GM20431 (cell line): ENCODE measurements around the gene AATK.

Experiments used
- in situ Hi-C: fragments of 300-500 bp; cut with MseI, MboI; formaldehyde crosslinking; loops from one replicate; pipeline ENCODE4 v1.15.0; 2020; ENCODE audit warnings: low sequenced_read_pairs; ENCODE audit not compliant: unreplicated experiment

The AATK gene

GRCh38 chr17:81186203-81186602 is 20.2 kb upstream of the AATK start:
- in situ Hi-C loops = no loop called here

GRCh38 chr17:81184555-81184954 is 18.5 kb upstream of the AATK start:
- in situ Hi-C loops = no loop called here

DNA sequence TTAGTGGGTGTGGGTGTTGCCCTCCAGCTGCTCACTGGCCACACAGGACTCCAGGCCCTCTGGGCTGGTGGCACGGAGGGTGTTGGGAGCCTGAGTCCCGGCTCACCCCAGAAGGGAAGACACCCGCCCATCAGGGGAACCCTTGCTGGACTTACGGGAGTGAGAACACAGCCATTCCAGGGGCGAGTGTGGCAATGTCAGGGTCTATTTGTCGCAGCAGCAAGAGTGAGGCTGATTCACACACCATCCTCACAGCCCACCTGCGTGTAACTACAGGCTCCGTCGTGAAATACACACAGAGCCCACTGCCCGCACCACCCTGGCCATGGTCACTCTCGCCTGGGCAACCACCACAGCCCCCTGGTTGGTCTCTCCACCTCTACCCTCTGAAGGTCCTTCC is 17.8 kb upstream of the AATK start:
- in situ Hi-C loops = no loop called here

DNA sequence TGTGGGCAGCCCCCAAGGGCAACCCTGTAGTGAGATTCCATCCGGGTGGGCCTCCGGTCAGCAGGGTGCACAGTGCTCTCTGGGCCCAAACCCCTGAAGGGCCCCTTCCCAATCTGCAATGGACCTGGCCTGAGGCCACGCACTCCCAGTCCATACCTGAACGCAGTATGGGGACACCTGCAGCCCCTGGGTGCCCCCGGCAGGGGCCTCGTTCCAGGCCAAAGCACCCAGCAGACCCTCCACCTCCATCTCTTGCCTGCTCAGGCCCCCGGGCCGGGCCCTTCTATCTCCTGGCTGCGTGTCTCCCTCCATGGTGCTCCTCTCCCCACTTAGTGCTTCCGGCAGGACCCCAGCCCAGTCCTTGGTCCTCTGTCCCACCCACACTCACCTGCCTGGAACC is 17.3 kb upstream of the AATK start:
- in situ Hi-C loops = no loop called here

DNA sequence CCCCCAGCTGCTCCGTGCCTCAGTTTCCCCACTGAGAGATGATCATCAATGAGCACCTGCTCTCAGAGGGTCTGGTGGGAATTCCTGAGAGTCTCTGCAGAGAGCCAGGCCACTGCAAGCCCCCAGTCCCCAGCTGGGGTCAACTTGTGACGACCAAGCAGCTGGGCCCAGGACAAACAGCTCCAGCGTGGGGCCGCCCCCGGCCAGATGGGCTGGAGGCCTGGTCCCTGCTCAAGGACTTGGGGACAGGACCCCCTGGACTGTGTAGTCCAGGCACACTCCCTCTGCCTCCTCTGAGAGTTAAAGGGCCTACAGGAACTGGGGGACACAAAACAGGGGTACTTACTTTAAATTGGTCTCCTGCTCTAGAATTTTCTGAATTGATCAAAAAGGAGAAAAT is 16.6 kb upstream of the AATK start:
- in situ Hi-C loops = no loop called here

- in situ Hi-C loops = no loop called here
Measured at GRCh38 chr17:81181811-81182185, 15.8 kb upstream of the AATK start.

DNA sequence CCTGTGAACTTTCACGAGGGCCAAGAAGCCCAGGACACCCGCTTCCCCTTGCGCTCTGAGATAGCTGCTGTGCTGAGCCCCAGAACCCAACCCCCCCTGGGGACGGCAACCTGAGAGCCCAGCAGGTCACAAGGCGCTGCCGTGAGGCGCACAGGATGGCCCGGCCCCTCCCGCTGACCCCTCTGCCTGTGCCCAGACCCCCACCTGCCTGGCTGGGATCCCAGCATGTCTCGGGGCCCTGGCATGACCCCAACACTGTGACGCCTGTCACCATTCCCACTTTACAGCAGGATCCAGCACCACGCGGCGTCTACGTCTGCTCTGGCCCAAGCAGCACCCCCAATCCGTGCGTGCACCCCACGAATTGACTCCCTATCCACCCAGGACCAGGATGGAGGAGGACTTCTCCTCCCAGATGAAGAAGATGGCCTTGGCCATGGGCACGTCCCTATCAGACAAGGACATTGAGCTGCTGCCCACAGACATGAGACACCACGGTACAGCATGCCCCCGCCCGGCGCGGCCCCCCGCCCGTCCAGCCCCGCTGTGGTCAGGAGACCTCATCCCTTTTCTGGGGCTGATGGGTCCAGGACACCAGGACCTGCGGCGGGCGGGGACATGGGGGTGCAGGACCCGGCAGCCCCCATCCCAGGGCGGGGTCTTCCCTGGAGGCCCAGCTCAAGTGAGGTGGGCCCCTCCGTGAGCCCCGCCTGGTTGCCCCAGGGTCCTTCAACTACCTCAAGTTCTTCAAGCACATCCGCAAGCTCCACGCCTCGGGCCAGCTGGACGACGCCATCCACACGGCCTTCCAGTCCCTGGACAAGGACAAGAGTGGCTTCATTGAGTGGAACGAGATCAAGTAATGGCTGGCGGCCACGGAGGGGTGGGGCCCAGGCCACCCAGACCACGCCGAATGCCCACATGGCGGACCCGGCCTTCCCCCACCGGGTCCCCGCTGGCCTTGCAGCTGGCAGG is 15.1 kb upstream of the AATK start:
- in situ Hi-C loops = no loop called here

- in situ Hi-C loops = no loop called here
Measured at GRCh38 chr17:81179861-81180260, 13.8 kb upstream of the AATK start.

DNA sequence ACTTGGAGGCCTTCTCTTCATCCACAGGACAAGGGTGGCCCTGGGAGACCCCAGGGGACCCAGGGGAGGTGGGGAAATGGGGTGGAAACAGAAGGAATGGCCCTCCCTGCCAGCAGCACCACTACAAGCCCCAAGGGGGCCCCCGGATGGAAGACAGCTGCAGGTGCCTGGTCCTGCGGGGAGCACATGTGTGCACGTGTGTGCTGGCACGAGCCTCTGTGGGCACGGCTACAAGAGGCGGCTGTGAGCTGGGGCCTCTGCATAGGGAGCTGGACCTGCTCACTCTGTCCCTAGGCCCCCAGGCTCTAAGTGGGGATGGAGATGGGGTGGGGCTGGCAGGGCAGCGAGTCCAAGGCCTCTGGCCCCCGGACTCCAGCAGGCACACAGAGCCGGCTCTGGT is 13.2 kb upstream of the AATK start:
- in situ Hi-C loops = no loop called here

GRCh38 chr17:81178136-81179091 is 12.4 kb upstream of the AATK start:
- in situ Hi-C loops = no loop called here

- in situ Hi-C loops = no loop called here
Measured at GRCh38 chr17:81176666-81177065, 10.6 kb upstream of the AATK start.

DNA sequence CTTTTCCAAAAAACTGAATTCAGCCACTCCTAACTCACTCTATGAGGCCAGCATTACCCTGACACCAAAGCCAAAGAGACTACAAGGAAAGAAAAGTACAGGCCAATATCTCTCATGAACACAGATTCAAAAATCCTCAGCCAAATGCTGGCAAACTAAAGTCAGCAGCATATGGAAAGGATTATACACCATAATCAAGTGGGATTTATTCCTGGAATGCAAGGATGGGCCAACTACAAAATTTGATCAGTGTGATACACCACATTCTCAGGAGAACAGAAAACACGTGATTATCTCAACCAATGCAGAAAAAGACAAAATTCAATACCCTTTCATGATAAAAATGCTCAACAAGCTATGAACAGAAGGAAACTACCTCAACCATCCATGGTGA is 7.7 kb upstream of the AATK start:
- in situ Hi-C loops = no loop called here

DNA sequence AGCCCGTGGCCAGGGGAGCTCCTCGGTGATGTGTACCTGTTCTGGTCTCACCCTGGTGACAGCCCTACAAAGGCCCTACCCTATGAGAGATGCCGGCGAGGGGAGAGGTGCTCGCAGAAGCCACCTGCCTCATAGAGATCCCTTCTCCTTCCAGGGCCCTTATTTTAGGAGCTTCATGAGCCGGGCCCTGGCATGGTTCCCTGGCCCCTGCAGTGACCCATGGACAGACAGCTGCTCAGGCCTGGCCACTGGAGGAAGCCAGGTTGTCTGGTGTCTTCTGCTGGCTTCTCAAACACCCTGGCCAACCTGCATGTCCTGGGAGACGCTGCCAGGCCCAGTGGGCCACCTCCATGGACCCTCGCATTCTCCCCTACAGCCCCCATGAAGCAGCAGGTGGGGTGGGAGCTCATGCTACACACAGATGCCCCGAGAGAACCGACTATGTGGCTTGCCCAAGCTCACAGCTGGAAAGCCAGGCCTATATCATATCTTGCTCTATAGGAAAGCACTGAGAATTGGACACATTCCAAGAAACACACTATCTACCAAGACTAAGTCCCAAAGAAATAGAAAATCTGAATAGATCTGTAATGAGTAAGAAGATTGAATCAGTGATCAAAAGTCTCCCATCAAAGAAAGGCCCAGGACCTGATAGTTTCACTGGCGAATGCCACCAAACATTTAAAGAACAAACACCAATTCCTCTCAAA is 7.2 kb upstream of the AATK start:
- in situ Hi-C loops = no loop called here

DNA sequence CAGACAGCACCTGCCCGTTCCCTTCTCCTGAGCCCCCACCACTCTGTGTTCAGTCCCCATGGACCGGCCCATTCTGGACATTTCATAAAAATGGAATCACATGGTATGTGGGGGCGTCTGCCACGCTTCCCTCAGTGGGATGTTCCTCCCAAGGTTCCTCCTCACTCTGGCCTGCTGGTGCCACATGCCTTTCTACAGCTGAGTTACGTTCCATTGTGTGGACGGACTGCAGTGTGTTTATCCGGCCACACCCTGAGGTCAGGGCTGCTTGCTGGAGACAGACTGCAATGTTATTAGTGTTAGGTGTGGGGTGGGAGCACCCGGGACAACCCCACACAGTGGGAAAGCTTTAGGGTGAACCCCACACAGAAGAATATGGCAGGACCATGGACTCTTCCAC is 5.9 kb upstream of the AATK start:
- in situ Hi-C loops = no loop called here

- in situ Hi-C loops = no loop called here
Measured at GRCh38 chr17:81170727-81171494, 4.9 kb upstream of the AATK start.

DNA sequence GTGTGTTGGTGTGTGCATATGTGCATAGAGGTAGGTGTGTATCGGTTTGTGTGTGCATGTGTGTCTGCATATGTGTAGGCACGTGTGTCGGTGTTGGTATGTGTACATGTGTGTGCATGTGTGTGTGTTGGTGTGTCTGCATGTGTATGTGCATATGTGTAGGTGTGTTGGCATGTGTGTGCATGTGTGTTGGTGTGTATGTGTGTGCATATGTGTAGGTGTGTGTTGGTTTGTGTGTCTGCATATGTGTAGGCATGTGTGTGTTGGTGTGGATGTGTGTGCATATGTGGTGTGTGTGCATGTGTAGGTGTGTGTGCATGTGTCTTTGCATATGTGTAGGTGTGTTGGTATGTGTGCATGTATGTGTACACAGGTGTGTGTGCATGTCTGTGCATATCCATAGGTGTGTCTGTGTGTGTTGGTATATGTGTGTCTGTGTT is 3.9 kb upstream of the AATK start:
- in situ Hi-C loops = no loop called here

DNA sequence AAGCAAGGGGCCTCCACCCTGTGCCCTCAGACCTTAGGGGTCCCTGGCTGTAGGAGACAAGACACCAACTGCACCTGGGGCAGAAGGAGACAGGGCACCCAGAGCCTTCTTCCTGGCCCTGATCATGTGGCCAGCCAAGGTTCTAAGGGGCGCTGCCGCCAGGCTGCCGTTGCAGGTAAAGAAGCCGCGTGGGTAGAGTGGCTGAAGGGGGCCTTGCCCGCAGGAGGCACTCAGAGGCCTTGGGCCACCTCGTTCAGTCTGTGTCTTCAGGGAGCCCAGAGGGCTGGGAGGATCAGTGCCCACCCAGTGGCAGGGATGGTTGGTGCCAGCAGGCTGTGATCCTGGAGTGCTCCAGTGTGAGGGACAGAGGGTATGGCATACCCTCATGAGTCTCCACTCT is 1.6 kb upstream of the AATK start:
- in situ Hi-C loops = no loop called here

DNA sequence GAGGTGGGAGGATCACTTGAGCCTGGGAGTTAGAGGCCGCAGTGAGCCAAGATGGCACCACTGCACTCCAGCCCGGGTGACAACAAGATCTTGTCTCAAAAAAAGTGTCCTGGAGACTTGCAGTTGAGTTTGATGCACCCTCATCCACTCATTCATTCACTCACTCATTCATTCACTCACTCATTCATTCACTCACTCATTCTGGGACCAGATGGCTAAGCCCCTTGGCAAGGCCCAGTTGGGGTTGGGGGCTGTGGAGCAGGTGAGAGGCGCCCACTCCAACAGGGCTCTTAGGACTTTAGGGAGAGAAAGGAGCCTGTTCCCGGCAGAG is 1.1 kb upstream of the AATK start:
- in situ Hi-C loops = no loop called here

- in situ Hi-C loops = no loop called here
Measured at GRCh38 chr17:81165246-81166032, 582 bp downstream of the AATK start, which contains the start of gene PVALEF. TSS of gene PVALEF (plus strand) at chr17:81165507. CDS start at chr17:81181227, 15,720 bp downstream.
